Measurements from ENCODE around the gene DHRS3. TPM values are rescaled to one million over a fixed set of nuclear protein-coding genes. Genes with fewer than 3 reads are reported as not detected.
A peak's percentile ranks its signal among the peaks of the same experiment; 100 is the strongest.

DHRS3 gene
- total RNA-seq, 6 experiments from 2014 or later: 6.0 to 29.1 (median 27.1) TPM

GRCh38 chr1:12643785-12644184, 25.8 kb upstream of the DHRS3 start, which contains the start of gene AADACL4:
TSS of gene AADACL4 (plus strand) at chr1:12644085. CDS start at chr1:12644547, 462 bp downstream.
- no peak within 1 kb of the TSS for H3K4me3 Mint-ChIP-seq
- peaks cover 25% of the 10 kb centered on the region for H3K27me3 Mint-ChIP-seq (ENCODE audit: insufficient read depth)
- 0 out of 2 replicates have a peak, but pooled peaks cover 5% of the 10 kb centered on the region for H3K4me1 Mint-ChIP-seq (ENCODE audit: low read depth)
- no peak within 1 kb of the TSS for H3K27ac Mint-ChIP-seq
- H3K9me3 Mint-ChIP-seq: peaks cover 34% of the 10 kb centered on the region
- DNase-seq: no peak
- peaks cover 16% of the 10 kb centered on the region for H3K36me3 Mint-ChIP-seq (ENCODE audit: low read depth)
- no peak for TF ChIP-seq CTCF (IDR thresholded peaks at IDR 0.05)

GRCh38 chr1:12643079-12643478, 25.1 kb upstream of the DHRS3 start:
- H3K9me3 Mint-ChIP-seq: peaks cover 41% of the 10 kb centered on the region
- peaks cover 20% of the 10 kb centered on the region for H3K27me3 Mint-ChIP-seq (ENCODE audit: insufficient read depth)
- no peak for DNase-seq
- H3K4me1 Mint-ChIP-seq (ENCODE audit: low read depth): 0 out of 2 replicates have a peak, but pooled peaks cover 5% of the 10 kb centered on the region
- no peak overlapping the region for H3K4me3 Mint-ChIP-seq
- H3K27ac Mint-ChIP-seq: no peak overlapping the region
- peak; percentile 30 for TF ChIP-seq CTCF (IDR thresholded peaks at IDR 0.05)
- peaks cover 16% of the 10 kb centered on the region for H3K36me3 Mint-ChIP-seq (ENCODE audit: low read depth)

- Mint-ChIP-seq H3K4me1 (ENCODE audit: low read depth) (peaks cover 4% of the 10 kb centered on the region; the same call in 1 of the 2 replicates), H3K9me3 (peaks cover 43% of the 10 kb centered on the region), H3K36me3 (ENCODE audit: low read depth) (peaks cover 16% of the 10 kb centered on the region), H3K27me3 (ENCODE audit: insufficient read depth) (peaks cover 14% of the 10 kb centered on the region), H3K4me3 (no peak overlapping the region), H3K27ac (no peak overlapping the region)
- DNase-seq: no peak
- no peak for TF ChIP-seq CTCF (IDR thresholded peaks at IDR 0.05)
Observed at GRCh38 chr1:12640958-12641272, 22.9 kb upstream of the DHRS3 start.

GRCh38 chr1:12640237-12640957, 22.4 kb upstream of the DHRS3 start:
- DNase-seq: no peak
- Mint-ChIP-seq H3K27me3 (ENCODE audit: insufficient read depth) (peaks cover 11% of the 10 kb centered on the region), H3K36me3 (ENCODE audit: low read depth) (peaks cover 16% of the 10 kb centered on the region), H3K4me1 (ENCODE audit: low read depth) (peaks cover 4% of the 10 kb centered on the region; the same call in 1 of the 2 replicates), H3K27ac (no peak overlapping the region), H3K9me3 (peaks cover 43% of the 10 kb centered on the region), H3K4me3 (no peak overlapping the region)
- no peak for TF ChIP-seq CTCF (IDR thresholded peaks at IDR 0.05)

- Mint-ChIP-seq H3K27me3 (ENCODE audit: insufficient read depth) (peaks cover 2% of the 10 kb centered on the region), H3K4me3 (no peak overlapping the region), H3K4me1 (ENCODE audit: low read depth) (peaks cover 4% of the 10 kb centered on the region; the same call in 1 of the 2 replicates), H3K9me3 (peaks cover 43% of the 10 kb centered on the region), H3K36me3 (ENCODE audit: low read depth) (peaks cover 16% of the 10 kb centered on the region), H3K27ac (no peak overlapping the region)
- no peak for TF ChIP-seq CTCF (IDR thresholded peaks at IDR 0.05)
- DNase-seq: no peak
Observed at GRCh38 chr1:12637693-12638092, 19.7 kb upstream of the DHRS3 start.
